Measurements from ENCODE around the gene SLC12A7. TPM values are rescaled to one million over a fixed set of nuclear protein-coding genes. Genes with fewer than 3 reads are reported as not detected.

SLC12A7 gene
- total RNA-seq, 1 experiment from 2014 or later: 6.3 TPM

DNA sequence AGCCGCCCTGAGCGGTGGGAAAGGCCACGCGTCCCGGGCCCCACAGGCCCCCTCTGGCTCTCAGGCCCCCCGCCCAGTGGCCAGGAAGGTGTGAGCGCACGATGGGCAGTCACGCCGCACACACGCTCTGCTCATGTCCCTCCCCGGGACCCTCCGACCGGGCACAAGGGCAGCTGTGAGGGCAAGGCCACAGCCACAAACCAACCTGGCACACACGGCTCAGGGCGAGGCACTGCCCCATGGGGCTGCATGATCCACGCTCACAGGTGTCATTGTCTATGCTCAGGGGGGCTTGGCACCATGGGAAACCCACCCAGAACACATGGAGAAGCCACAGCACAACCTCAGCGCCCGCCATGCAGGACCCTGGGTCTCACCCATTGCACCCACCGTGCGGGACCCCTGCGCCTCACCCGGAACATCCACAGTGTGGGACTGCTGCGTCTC lies 51.3 kb downstream of the SLC12A7 start:
- Mint-ChIP-seq H3K9me3 (ENCODE audit: unreplicated experiment) (no peaks in the 10 kb centered on the region), H3K27ac (ENCODE audit: low read depth, unreplicated experiment) (no peak overlapping the region), H3K4me1 (ENCODE audit: insufficient read depth, unreplicated experiment) (no peaks in the 10 kb centered on the region), H3K4me3 (ENCODE audit: unreplicated experiment) (no peak overlapping the region), H3K27me3 (ENCODE audit: insufficient read depth, unreplicated experiment) (no peaks in the 10 kb centered on the region), H3K36me3 (ENCODE audit: insufficient read depth, unreplicated experiment) (no peaks in the 10 kb centered on the region)
- POLR2A ChIA-PET: no interaction called here
- DNase-seq (ENCODE audit: unreplicated experiment): no peak
- BruUV-seq (replicated peaks): no TSS peak
- intact Hi-C loops (cut with micrococcal nuclease): no loop called here
- TF ChIP-seq, protein P1, sequence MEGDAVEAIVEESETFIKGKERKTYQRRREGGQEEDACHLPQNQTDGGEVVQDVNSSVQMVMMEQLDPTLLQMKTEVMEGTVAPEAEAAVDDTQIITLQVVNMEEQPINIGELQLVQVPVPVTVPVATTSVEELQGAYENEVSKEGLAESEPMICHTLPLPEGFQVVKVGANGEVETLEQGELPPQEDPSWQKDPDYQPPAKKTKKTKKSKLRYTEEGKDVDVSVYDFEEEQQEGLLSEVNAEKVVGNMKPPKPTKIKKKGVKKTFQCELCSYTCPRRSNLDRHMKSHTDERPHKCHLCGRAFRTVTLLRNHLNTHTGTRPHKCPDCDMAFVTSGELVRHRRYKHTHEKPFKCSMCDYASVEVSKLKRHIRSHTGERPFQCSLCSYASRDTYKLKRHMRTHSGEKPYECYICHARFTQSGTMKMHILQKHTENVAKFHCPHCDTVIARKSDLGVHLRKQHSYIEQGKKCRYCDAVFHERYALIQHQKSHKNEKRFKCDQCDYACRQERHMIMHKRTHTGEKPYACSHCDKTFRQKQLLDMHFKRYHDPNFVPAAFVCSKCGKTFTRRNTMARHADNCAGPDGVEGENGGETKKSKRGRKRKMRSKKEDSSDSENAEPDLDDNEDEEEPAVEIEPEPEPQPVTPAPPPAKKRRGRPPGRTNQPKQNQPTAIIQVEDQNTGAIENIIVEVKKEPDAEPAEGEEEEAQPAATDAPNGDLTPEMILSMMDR (IDR thresholded peaks at IDR 0.05; ENCODE audit: unreplicated experiment): no peak
- CTCF ChIA-PET: no interaction called here

DNA sequence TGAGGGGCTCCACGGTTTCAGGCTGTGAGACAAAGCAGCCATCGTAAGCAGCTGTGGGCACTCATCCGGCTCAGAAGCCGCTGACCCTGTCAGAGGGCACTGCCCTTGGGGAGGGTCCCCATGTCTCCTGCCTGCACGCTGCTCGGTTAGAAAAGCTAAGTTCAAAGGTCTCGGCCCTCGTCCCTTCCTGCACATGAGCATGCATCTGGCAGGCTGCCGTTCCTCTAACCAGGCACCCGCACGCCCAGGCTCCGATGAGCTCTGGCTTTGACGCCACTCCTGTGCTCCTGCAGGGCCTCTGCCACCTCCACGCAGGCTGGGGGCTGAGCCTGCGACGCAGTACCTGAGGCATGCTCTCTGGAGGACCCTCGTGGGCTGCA lies 52.0 kb downstream of the SLC12A7 start:
- H3K36me3 Mint-ChIP-seq (ENCODE audit: insufficient read depth, unreplicated experiment): no peaks in the 10 kb centered on the region
- BruUV-seq (replicated peaks): no TSS peak
- H3K27me3 Mint-ChIP-seq (ENCODE audit: insufficient read depth, unreplicated experiment): no peaks in the 10 kb centered on the region
- no peak overlapping the region for H3K4me3 Mint-ChIP-seq (ENCODE audit: unreplicated experiment)
- DNase-seq (ENCODE audit: unreplicated experiment): no peak
- no peaks in the 10 kb centered on the region for H3K9me3 Mint-ChIP-seq (ENCODE audit: unreplicated experiment)
- H3K27ac Mint-ChIP-seq (ENCODE audit: low read depth, unreplicated experiment): no peak overlapping the region
- intact Hi-C loops (cut with micrococcal nuclease): no loop called here
- ChIA-PET CTCF (no interaction called here), POLR2A (no interaction called here)
- TF ChIP-seq, protein P1 (IDR thresholded peaks at IDR 0.05; ENCODE audit: unreplicated experiment): no peak
- H3K4me1 Mint-ChIP-seq (ENCODE audit: insufficient read depth, unreplicated experiment): no peaks in the 10 kb centered on the region

DNA sequence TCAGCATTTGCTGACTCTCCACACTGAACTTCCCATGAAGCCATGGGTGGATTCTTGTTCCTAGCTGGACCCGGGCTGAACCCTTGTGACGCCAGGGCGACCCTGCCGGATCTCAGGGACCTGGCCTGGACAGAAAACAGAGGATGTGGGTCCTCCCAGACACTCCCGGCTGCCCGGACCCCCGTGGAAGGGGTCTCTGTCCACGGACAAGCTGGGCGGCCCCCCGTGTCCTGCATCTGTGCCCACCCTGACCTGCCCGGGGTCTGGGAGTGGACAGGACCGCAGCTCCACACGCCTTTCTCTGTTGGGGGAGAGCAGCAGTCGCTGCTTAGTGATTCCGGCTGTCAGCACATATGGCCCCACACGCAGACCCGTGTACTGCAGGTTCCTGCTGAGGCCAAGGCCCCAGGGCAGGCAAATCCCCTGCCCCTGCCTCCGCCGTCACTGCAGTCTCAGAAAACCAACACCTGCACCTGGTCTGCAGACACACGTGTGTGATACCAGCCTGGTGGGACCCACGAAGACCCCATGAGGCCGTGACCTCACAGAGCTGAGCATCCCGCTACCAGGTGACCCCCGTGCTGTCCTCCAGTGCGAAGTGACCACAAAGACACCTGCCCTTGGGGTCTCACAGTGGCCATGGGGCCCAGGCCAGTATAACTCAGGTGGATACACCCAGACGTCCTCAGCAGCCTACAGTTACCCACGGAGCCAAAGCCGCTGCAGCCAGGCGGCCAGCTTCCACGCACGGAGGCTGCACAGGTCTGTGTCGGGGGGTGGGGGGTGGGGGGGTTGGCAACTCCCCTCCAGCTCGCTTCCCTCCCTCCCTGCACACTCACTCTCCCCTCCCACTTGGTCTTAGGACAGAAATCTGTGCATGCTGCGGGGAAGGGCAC lies 52.6 kb downstream of the SLC12A7 start:
- intact Hi-C loops (cut with micrococcal nuclease): no loop called here
- TF ChIP-seq, protein P1 (IDR thresholded peaks at IDR 0.05; ENCODE audit: unreplicated experiment): no peak
- Mint-ChIP-seq H3K36me3 (ENCODE audit: insufficient read depth, unreplicated experiment) (no peaks in the 10 kb centered on the region), H3K27me3 (ENCODE audit: insufficient read depth, unreplicated experiment) (no peaks in the 10 kb centered on the region), H3K27ac (ENCODE audit: low read depth, unreplicated experiment) (no peak overlapping the region), H3K9me3 (ENCODE audit: unreplicated experiment) (no peaks in the 10 kb centered on the region), H3K4me3 (ENCODE audit: unreplicated experiment) (no peak overlapping the region), H3K4me1 (ENCODE audit: insufficient read depth, unreplicated experiment) (no peaks in the 10 kb centered on the region)
- CTCF ChIA-PET: no interaction called here
- no TSS peak for BruUV-seq (replicated peaks)
- POLR2A ChIA-PET: no interaction called here
- no peak for DNase-seq (ENCODE audit: unreplicated experiment)

DNA sequence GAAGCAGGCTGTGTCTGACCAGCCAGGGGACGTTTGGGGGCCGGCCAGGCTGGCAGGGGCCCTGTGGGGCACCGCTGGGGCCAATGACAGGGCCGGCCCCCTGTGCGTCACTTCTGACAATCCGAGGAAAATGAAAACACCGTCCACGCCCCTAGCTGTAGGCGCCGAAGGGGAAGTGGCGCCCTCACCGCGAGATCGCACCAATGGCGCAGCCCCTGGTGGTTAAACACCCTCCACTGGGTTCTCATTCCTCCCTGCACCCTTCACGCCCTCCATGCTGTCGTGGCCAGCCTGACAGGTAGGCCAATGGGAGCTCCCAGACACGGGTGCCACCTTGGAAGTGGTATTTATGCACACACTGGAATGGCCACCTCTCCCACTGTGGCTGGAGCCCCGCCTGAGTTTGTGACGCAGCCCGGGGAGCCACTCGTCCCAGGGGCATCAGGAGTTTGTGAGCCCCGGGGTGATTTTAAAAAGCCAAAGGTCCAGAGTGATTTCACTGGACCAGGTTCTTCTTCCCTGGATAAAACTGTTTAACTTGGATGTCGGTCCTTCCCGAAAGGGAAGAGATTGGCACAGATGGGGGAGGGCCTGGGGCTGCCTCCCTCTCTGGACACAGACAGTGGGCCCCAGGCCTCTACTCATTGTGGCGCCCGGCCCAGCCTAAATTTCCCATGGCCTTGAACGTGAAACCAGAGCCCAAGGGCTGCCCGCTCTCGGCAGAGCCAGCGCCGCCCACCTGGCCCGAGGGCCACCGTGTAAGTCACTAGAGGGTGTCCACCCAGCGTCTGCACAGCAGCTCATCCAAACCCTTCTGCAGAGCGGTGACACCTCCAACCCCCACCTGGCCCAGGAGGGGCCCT lies 53.5 kb downstream of the SLC12A7 start:
- POLR2A ChIA-PET: no interaction called here
- CTCF ChIA-PET: interaction anchor here (0.6 kb wide), 2 partner anchors 70 to 227 kb away, joined by 3 read pairs; no protein-coding TSS in a partner anchor
- no peak for DNase-seq (ENCODE audit: unreplicated experiment)

More for the DNA sequence above, 53.5 kb downstream of the SLC12A7 start:
- TF ChIP-seq, protein P1 (IDR thresholded peaks at IDR 0.05; ENCODE audit: unreplicated experiment): no peak
- H3K27me3 Mint-ChIP-seq (ENCODE audit: insufficient read depth, unreplicated experiment): no peaks in the 10 kb centered on the region
- H3K36me3 Mint-ChIP-seq (ENCODE audit: insufficient read depth, unreplicated experiment): no peaks in the 10 kb centered on the region
- H3K27ac Mint-ChIP-seq (ENCODE audit: low read depth, unreplicated experiment): no peak overlapping the region
- intact Hi-C loops (cut with micrococcal nuclease): no loop called here
- no peaks in the 10 kb centered on the region for H3K9me3 Mint-ChIP-seq (ENCODE audit: unreplicated experiment)
- no TSS peak for BruUV-seq (replicated peaks)
- no peak overlapping the region for H3K4me3 Mint-ChIP-seq (ENCODE audit: unreplicated experiment)
- no peaks in the 10 kb centered on the region for H3K4me1 Mint-ChIP-seq (ENCODE audit: insufficient read depth, unreplicated experiment)

All from MCF 10A (cell line).